ENCODE results near the gene CRIP1. TPM values are rescaled to one million over a fixed set of nuclear protein-coding genes. Genes with fewer than 3 reads are reported as not detected.
A peak's percentile ranks its signal among the peaks of the same experiment; 100 is the strongest.

Gene CRIP1
- total RNA-seq, 4 donors from 2014 or later, result 34.0 to 110 (median 54.6) TPM

DNA sequence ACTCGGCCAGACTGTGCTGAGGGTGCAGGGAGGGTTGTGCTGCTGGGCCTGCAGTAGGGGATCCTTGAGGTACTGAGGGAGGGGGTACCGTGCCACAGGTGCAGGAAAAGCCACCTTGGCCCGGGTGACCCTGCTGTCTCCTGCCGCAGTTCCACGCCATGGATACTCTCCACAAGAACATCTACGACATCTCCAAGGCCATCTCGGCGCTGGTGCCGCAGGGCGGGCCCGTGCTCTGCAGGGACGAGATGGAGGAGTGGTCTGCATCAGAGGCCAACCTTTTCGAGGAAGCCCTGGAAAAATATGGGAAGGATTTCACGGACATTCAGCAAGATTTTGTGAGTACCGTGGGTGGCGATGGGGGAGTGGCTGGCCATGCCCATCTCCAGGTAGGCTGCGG is 26.1 kb upstream of the CRIP1 start:
- peaks cover 0 to 15% (median 0%) of the 10 kb centered on the region in 4 donors for H3K4me1 ChIP-seq
- peaks cover 62 to 89% (median 85%) of the 10 kb centered on the region in 4 donors for H3K36me3 ChIP-seq
- intact Hi-C loops (cut with DNase I), result no loop called here
- H3K27me3 ChIP-seq, result no peaks in the 10 kb centered on the region
- H3K27ac ChIP-seq (replicated peaks in 1 of 4), result no peak overlapping the region
- no peak for TF ChIP-seq POLR2AphosphoS5 (IDR thresholded peaks at IDR 0.05)
- TF ChIP-seq, protein P1, sequence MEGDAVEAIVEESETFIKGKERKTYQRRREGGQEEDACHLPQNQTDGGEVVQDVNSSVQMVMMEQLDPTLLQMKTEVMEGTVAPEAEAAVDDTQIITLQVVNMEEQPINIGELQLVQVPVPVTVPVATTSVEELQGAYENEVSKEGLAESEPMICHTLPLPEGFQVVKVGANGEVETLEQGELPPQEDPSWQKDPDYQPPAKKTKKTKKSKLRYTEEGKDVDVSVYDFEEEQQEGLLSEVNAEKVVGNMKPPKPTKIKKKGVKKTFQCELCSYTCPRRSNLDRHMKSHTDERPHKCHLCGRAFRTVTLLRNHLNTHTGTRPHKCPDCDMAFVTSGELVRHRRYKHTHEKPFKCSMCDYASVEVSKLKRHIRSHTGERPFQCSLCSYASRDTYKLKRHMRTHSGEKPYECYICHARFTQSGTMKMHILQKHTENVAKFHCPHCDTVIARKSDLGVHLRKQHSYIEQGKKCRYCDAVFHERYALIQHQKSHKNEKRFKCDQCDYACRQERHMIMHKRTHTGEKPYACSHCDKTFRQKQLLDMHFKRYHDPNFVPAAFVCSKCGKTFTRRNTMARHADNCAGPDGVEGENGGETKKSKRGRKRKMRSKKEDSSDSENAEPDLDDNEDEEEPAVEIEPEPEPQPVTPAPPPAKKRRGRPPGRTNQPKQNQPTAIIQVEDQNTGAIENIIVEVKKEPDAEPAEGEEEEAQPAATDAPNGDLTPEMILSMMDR (IDR thresholded peaks at IDR 0.05), result no peak
- TF ChIP-seq POLR2A (IDR thresholded peaks at IDR 0.05; ENCODE audit: low read depth), result no peak
- no peak for TF ChIP-seq EP300 (IDR thresholded peaks at IDR 0.05)
- no peaks in the 10 kb centered on the region for H3K9me3 ChIP-seq
- no peak overlapping the region for H3K4me3 ChIP-seq
- WGBS, result 84% methylated on average over 11 of the region's 17 CpGs
- no peak for DNase-seq (ENCODE audit: extremely low spot score)

DNA sequence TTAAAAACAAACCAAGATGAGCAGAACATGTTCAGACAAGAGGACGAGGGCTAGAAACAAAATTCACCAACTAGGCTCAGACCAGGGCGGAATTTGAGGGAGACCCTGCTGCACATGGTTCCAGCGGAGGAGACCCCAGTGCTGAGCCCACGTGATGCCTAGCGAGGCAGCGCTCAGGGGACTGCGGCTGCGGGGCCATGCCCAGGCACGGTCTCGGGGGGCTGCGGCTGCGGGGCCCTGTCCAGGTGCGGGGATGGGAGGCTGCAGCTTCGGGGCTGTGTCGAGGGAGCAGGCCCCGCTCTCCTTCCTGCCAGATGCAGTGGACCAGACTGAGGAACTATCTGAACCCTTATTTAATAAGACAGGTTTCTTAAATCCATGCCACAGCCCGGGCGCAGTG is 24.8 kb upstream of the CRIP1 start:
- no peak for TF ChIP-seq POLR2A (IDR thresholded peaks at IDR 0.05; ENCODE audit: low read depth)
- TF ChIP-seq POLR2AphosphoS5 (IDR thresholded peaks at IDR 0.05), result no peak
- no peak for TF ChIP-seq EP300 (IDR thresholded peaks at IDR 0.05)
- TF ChIP-seq, protein P1 (IDR thresholded peaks at IDR 0.05), result no peak
- H3K27me3 ChIP-seq, result no peaks in the 10 kb centered on the region
- peaks cover 55 to 89% (median 85%) of the 10 kb centered on the region in 4 donors for H3K36me3 ChIP-seq
- H3K4me1 ChIP-seq, result peaks cover 0 to 20% (median 2%) of the 10 kb centered on the region in 4 donors
- no peak overlapping the region for H3K27ac ChIP-seq (replicated peaks in 1 of 4)
- no peaks in the 10 kb centered on the region for H3K9me3 ChIP-seq
- H3K4me3 ChIP-seq, result no peak overlapping the region
- 94% methylated on average over 4 of the region's 18 CpGs for WGBS
- intact Hi-C loops (cut with DNase I), result no loop called here
- no peak for DNase-seq (ENCODE audit: extremely low spot score)

DNA sequence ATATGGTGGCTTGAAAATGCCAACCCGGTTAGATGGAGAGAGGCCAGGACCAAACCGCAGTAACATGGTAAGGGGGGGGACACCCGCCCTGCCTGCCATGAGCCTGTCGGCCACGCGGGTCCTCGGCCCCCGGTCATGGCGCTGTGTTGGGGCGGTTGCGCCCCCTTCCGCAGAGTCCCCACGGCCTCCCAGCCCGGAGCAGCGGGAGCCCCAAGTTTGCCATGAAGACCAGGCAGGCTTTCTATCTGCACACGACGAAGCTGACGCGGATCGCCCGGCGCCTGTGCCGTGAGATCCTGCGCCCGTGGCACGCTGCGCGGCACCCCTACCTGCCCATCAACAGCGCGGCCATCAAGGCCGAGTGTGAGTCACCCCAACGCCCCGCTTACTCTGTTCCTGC is 22.2 kb upstream of the CRIP1 start:
- no peak for DNase-seq (ENCODE audit: extremely low spot score)
- Histone ChIP-seq H3K4me3 (no peak overlapping the region), H3K4me1 (peaks cover 20 to 46% (median 25%) of the 10 kb centered on the region in 4 donors), H3K27ac (replicated peaks in 1 of 4) (no peak overlapping the region), H3K36me3 (peaks cover 44 to 93% (median 78%) of the 10 kb centered on the region in 4 donors), H3K27me3 (no peaks in the 10 kb centered on the region), H3K9me3 (no peaks in the 10 kb centered on the region)
- WGBS, result 90% methylated on average over 23 of the region's 33 CpGs
- intact Hi-C loops (cut with DNase I), result no loop called here
- TF ChIP-seq POLR2A (IDR thresholded peaks at IDR 0.05; ENCODE audit: low read depth), result no peak
- TF ChIP-seq POLR2AphosphoS5 (IDR thresholded peaks at IDR 0.05), result no peak
- TF ChIP-seq EP300 (IDR thresholded peaks at IDR 0.05), result no peak
- TF ChIP-seq, protein P1 (IDR thresholded peaks at IDR 0.05), result no peak

DNA sequence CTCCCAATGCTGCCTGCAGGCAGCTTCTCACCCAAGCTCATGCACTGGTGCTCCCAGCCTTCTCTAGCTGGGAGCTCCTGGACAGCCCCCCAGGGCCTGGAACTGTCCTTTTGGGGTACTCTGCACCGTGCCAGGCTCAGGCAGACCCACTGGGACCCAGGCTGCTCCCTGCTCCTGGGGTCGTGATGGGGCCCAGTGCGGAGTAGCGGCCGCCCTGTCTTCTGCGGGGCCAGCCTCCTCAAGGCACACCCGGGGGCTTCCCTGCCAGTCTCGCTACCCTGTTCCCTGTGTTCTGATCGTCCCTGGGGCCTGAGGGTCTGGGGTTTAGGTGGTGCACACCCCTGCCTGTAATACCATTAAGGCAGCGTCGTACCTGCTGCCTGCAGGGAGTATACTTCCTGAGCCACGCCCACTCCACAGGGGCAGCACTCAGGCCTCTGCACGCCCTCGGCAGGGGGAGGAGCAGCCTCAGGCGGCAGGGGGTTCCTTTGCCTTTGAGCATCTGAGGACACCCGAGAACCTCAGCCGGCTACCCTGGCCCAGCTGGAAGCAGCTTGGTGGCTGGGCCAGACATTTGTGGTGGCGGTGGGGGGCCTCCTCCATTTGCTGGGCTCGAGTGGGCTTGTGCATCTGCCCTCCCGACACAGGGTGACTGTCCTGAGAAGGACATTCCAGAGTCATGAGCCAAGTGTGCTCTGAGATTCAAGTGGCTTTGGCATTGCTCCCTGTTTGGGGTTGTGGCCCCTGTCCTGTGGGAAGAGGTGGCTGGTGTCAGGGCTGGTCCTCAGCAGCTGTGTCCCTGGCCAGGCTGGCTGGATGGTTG is 21.3 kb upstream of the CRIP1 start:
- no peaks in the 10 kb centered on the region for H3K27me3 ChIP-seq
- peaks cover 41 to 97% (median 80%) of the 10 kb centered on the region in 4 donors for H3K36me3 ChIP-seq
- no peak overlapping the region for H3K4me3 ChIP-seq
- H3K27ac ChIP-seq (replicated peaks in 1 of 4), result no peak overlapping the region
- no peak for TF ChIP-seq EP300 (IDR thresholded peaks at IDR 0.05)
- TF ChIP-seq POLR2A (IDR thresholded peaks at IDR 0.05; ENCODE audit: low read depth), result no peak
- no peak for DNase-seq (ENCODE audit: extremely low spot score)
- H3K4me1 ChIP-seq, result peaks cover 29 to 55% (median 34%) of the 10 kb centered on the region in 4 donors
- intact Hi-C loops (cut with DNase I), result no loop called here
- 72% methylated on average over 4 of the region's 20 CpGs for WGBS
- no peaks in the 10 kb centered on the region for H3K9me3 ChIP-seq

DNA sequence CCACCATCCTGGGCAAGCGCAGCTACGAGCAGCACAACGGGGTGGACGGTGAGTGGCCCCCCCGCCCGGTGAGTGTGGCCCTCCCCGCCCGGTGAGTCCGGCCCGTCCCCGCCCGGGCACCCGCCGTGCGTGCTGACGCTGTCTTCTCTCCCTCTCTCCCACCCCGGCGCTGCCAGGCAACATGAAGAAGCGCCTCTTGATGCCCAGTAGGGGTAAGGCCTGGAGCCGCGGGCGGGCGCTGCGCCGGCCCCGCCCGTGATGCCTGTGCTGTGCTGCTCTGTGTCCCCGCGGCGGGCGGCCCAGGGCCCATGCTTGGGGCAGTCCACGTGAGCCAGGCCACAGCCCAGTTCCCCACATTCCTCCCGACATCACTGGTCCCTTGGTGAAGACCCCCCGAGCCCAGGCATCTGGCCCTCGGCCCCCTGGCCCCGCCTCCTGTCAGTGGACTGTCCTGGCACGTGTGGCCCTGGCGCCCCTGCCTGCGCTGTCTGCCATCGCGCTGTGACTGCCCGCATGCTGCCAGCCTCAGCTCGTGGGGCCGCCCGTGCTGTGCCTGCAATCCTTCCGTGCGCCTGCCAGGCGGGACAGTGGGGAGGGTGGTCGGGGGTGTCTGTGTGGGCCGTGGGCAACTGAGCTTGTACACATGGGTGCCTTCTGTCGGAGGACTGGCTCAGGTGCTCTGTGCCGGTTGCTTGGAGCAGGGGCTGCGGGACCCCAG is 20.0 kb upstream of the CRIP1 start:
- TF ChIP-seq POLR2AphosphoS5 (IDR thresholded peaks at IDR 0.05) (no peak), EP300 (IDR thresholded peaks at IDR 0.05) (no peak), POLR2A (IDR thresholded peaks at IDR 0.05; ENCODE audit: low read depth) (no peak)
- TF ChIP-seq, protein P1 (IDR thresholded peaks at IDR 0.05), result no peak
- H3K4me3 ChIP-seq, result no peak overlapping the region
- no peak for DNase-seq (ENCODE audit: extremely low spot score)
- no peaks in the 10 kb centered on the region for H3K9me3 ChIP-seq
- H3K36me3 ChIP-seq, result peaks cover 33 to 90% (median 69%) of the 10 kb centered on the region in 4 donors
- intact Hi-C loops (cut with DNase I), result no loop called here
- peak overlapping the region in 3 of 4 donors; percentile 84 to 99 (median 93) for H3K27ac ChIP-seq (replicated peaks in 1 of 4)
- WGBS, result 93% methylated on average over 33 of the region's 53 CpGs
- no peaks in the 10 kb centered on the region for H3K27me3 ChIP-seq
- H3K4me1 ChIP-seq, result peaks cover 42 to 68% (median 47%) of the 10 kb centered on the region in 4 donors
